HCT116 (cell line): Measurements from ENCODE around the gene STYK1. TPM values are rescaled to one million over a fixed set of nuclear protein-coding genes. Genes with fewer than 3 reads are reported as not detected.

Source experiments
- ATAC-seq: fragments of 200-7000 bp; cut with Tn5 transposase; 2 replicates; pipeline ENCODE4 v1.9.1; 2020; ENCODE audit warnings: mild to moderate bottlenecking, moderate library complexity
- BruUV-seq: library from RNA; stranded (reverse); fragments of 400-500 nt; replicated peaks from 2 replicates; lab custom pipeline; 2021; lab: Mats Ljungman, UMichigan
- CTCF ChIA-PET: fragments of 300-600 bp; sonication (Branson Sonifier 250); formaldehyde crosslinking; loops from one replicate; lab custom pipeline; 2021; ENCODE audit warnings: antibody characterized with exemption; lab: Charles Lee
- POLR2A ChIA-PET: fragments of 300-600, 350-600 bp; sonication (Branson Sonifier 250); formaldehyde crosslinking; loops from one replicate; lab custom pipeline; 2021; ENCODE audit warnings: antibody characterized with exemption; lab: Charles Lee
- RAD21 ChIA-PET, 2 experiments: fragments of 300-600 bp; sonication (Branson Sonifier 250); formaldehyde crosslinking; loops; one replicate each; lab custom pipeline; 2023; ENCODE audit warnings: low total read pairs in 2 of 2; ENCODE audit not compliant: uncharacterized antibody in 2 of 2, unreplicated experiment in 2 of 2, low non-redundant PET in 1 of 2; lab: Charles Lee
- DNase-seq: peaks from one replicate; pipeline ENCODE4 v3.0.0-alpha.2; 2010; ENCODE audit warnings: low read depth, low spot score
- H2AFZ ChIP-seq: fragments of 200-600 bp; shearing (Covaris generic), sonication (generic); 2 replicates; pipeline ENCODE4 v1.6.1; 2017; ENCODE audit warnings: low read depth, mixed run types, mixed read lengths, antibody characterized with exemption, low read length; ENCODE audit not compliant: poor library complexity, severe bottlenecking
- H3K27ac ChIP-seq: 2 replicates; pipeline ENCODE4 v1.5.1; 2012; ENCODE audit warnings: low read depth, low read length
- H3K27me3 ChIP-seq: fragments of 200-600 bp; sonication (generic); 2 replicates; pipeline ENCODE4 v1.6.1; 2016; ENCODE audit warnings: mixed run types, low read length, mixed read lengths; ENCODE audit not compliant: insufficient read depth
- H3K36me3 ChIP-seq, 2 experiments: fragments of 200-500 bp in 1 of 2; fragments of 200-600 bp in 1 of 2; sonication (Bioruptor generic) in 1 of 2; sonication (generic) in 1 of 2; 2 replicates each; pipeline versions ENCODE4 v1.5.1 to v1.6.1; 2014 to 2016; ENCODE audit warnings: low read length in 2 of 2, inconsistent platforms in 1 of 2, mixed read lengths in 1 of 2, mixed run types in 1 of 2; ENCODE audit not compliant: insufficient read depth in 2 of 2, control insufficient read depth in 1 of 2
- H3K4me1 ChIP-seq, 2 experiments: fragments of 200-600 bp in 1 of 2; sonication (generic) in 1 of 2; 2 replicates each; pipeline versions ENCODE4 v1.5.1 to v1.6.1; 2012 to 2017; ENCODE audit warnings: low read length in 2 of 2, inconsistent platforms in 1 of 2, mild to moderate bottlenecking in 1 of 2, mixed read lengths in 1 of 2, mixed run types in 1 of 2, moderate library complexity in 1 of 2; ENCODE audit not compliant: insufficient read depth in 2 of 2, control insufficient read depth in 1 of 2
- H3K4me2 ChIP-seq: fragments of 200-600 bp; sonication (generic); 2 replicates; pipeline ENCODE4 v1.6.1; 2017; ENCODE audit warnings: mixed run types, low read length, mixed read lengths
- H3K4me3 ChIP-seq, 2 experiments: fragments of 200-600 bp in 1 of 2; sonication (generic) in 1 of 2; replicated peaks in 1 of 2; 2 replicates each; pipeline ENCODE4 v1.5.1; 2011 to 2016; ENCODE audit warnings: low read length in 2 of 2, control low read depth in 1 of 2, low read depth in 1 of 2, mild to moderate bottlenecking in 1 of 2, mixed read lengths in 1 of 2, mixed run types in 1 of 2
- H3K79me2 ChIP-seq: fragments of 200-600 bp; sonication (generic); 2 replicates; pipeline ENCODE4 v1.6.1; 2017; ENCODE audit warnings: mild to moderate bottlenecking, mixed run types, low read length, moderate library complexity, mixed read lengths; ENCODE audit not compliant: insufficient read depth
- H3K9ac ChIP-seq: fragments of 200-600 bp; sonication (generic); 2 replicates; pipeline ENCODE4 v1.6.1; 2016; ENCODE audit warnings: low read length, mixed read lengths
- H3K9me2 ChIP-seq: fragments of 200-600 bp; sonication (generic), shearing (Covaris generic); 2 replicates; pipeline ENCODE4 v1.6.1; 2017; ENCODE audit warnings: mixed run types, mild to moderate bottlenecking, moderate library complexity; ENCODE audit not compliant: insufficient read depth
- H3K9me3 ChIP-seq, 2 experiments: fragments of 200-500 bp in 1 of 2; fragments of 200-600 bp in 1 of 2; sonication (Bioruptor generic) in 1 of 2; sonication (generic) in 1 of 2; 2 replicates each; pipeline ENCODE4 v1.6.1; 2014 to 2017; ENCODE audit warnings: low read length in 2 of 2, mixed read lengths in 2 of 2, inconsistent platforms in 1 of 2, low read depth in 1 of 2, mild to moderate bottlenecking in 1 of 2, mixed run types in 1 of 2, moderate library complexity in 1 of 2; ENCODE audit not compliant: control insufficient read depth in 1 of 2, insufficient read depth in 1 of 2
- H4K20me1 ChIP-seq: fragments of 200-600 bp; sonication (generic), shearing (Covaris generic); 2 replicates; pipeline ENCODE4 v1.6.1; 2017; ENCODE audit warnings: mixed run types, mild to moderate bottlenecking, moderate library complexity; ENCODE audit not compliant: insufficient read depth
- ATF3 ChIP-seq: IDR thresholded peaks from 2 replicates; pipeline ENCODE4 v1.6.1; 2012
- CBX3 ChIP-seq: IDR thresholded peaks from 2 replicates; pipeline ENCODE4 v1.6.1; 2012; ENCODE audit warnings: low read depth
- CTCF ChIP-seq, 3 experiments: fragments of 200-600 bp in 1 of 3; sonication (generic) in 1 of 3; IDR thresholded peaks in 2 of 3; conservative IDR thresholded peaks in 1 of 3; 2 replicates each; pipeline ENCODE4 v1.5.1; 2012 to 2017; ENCODE audit warnings: low read depth in 2 of 3, low read length in 2 of 3, antibody characterized with exemption in 1 of 3, borderline replicate concordance in 1 of 3, control low read depth in 1 of 3, mild to moderate bottlenecking in 1 of 3, mixed read lengths in 1 of 3, mixed run types in 1 of 3, moderate library complexity in 1 of 3; ENCODE audit not compliant: insufficient read depth in 1 of 3
- ELF1 ChIP-seq: IDR thresholded peaks from 2 replicates; pipeline ENCODE4 v1.6.1; 2012; ENCODE audit warnings: low read depth, borderline replicate concordance
- EZH2 ChIP-seq: fragments of 200-600 bp; sonication (generic); IDR thresholded peaks from 2 replicates; pipeline ENCODE4 v1.6.1; 2017; ENCODE audit warnings: antibody characterized with exemption, mixed run types
- FOSL1 ChIP-seq: IDR thresholded peaks from 2 replicates; pipeline ENCODE4 v1.6.1; 2012; ENCODE audit warnings: low read depth
- MAX ChIP-seq: IDR thresholded peaks from 2 replicates; pipeline ENCODE4 v1.6.1; 2012
- POLR2A ChIP-seq: IDR thresholded peaks from 2 replicates; pipeline ENCODE4 v1.7.0; 2011; ENCODE audit warnings: borderline replicate concordance; ENCODE audit not compliant: insufficient read depth, insufficient read length; ENCODE audit errors: extremely low read depth
- POLR2AphosphoS5 ChIP-seq: IDR thresholded peaks from 2 replicates; pipeline ENCODE4 v1.6.1; 2011; ENCODE audit warnings: mild to moderate bottlenecking, low read depth, low read length, moderate library complexity
- RAD21 ChIP-seq: IDR thresholded peaks from 2 replicates; pipeline ENCODE4 v1.6.1; 2012; ENCODE audit warnings: low read depth, mild to moderate bottlenecking
- SIN3A ChIP-seq: IDR thresholded peaks from 2 replicates; pipeline ENCODE4 v1.6.1; 2012; ENCODE audit warnings: low read depth
- SP1 ChIP-seq: IDR thresholded peaks from 2 replicates; pipeline ENCODE4 v1.6.1; 2012; ENCODE audit warnings: low read depth
- SRF ChIP-seq: IDR thresholded peaks from 2 replicates; pipeline ENCODE4 v1.6.1; 2012; ENCODE audit warnings: low read depth
- TCF7L2 ChIP-seq: IDR thresholded peaks from 2 replicates; pipeline ENCODE4 v1.7.0; 2011; ENCODE audit warnings: borderline replicate concordance, inconsistent platforms; ENCODE audit not compliant: insufficient read depth, insufficient read length; ENCODE audit errors: extremely low read depth
- ZFX ChIP-seq: fragments of 450-650 bp; IDR thresholded peaks from 2 replicates; pipeline ENCODE4 v1.6.1; 2017
- ZNF274 ChIP-seq: fragments of 200-500 bp; sonication (Bioruptor generic); IDR thresholded peaks from 2 replicates; pipeline ENCODE4 v1.6.1; 2014; ENCODE audit warnings: mild to moderate bottlenecking, low read depth, low read length, inconsistent platforms
- intact Hi-C: fragments of 100-400 bp; cut with micrococcal nuclease; formaldehyde crosslinking; loops from 2 replicates; pipeline ENCODE4 v1.10.0; 2022
- total RNA-seq: library from RNA; stranded (reverse); gene quantifications from one replicate; pipeline ENCODE4 v1.2.1, GENCODE V29; 2021; ENCODE audit not compliant: unreplicated experiment

Gene STYK1
- total RNA-seq, 1 experiment from 2014 or later: 4.4 TPM

GRCh38 chr12:10635306-10635705, 38.5 kb downstream of the STYK1 start:
- H3K27me3 ChIP-seq: no peaks in the 10 kb centered on the region
- H3K9ac ChIP-seq: no peak overlapping the region
- RAD21 ChIA-PET: no interaction called here
- ATAC-seq (no peak), DNase-seq (no peak)
- H3K4me1 ChIP-seq: peaks cover 0 to 6% of the 10 kb centered on the region in 2 experiments; a peak in 1 of 4 replicates
- no peak overlapping the region for H3K4me2 ChIP-seq
- CTCF ChIA-PET: no interaction called here
- no peak overlapping the region for H3K27ac ChIP-seq
- no peak for TF ChIP-seq POLR2AphosphoS5
- no peak for TF ChIP-seq ZFX
- no peak for TF ChIP-seq ATF3
- no peak for TF ChIP-seq SRF
- TF ChIP-seq RAD21: no peak
- no peak for TF ChIP-seq SIN3A
- no peak for TF ChIP-seq TCF7L2
- TF ChIP-seq CBX3: no peak
- TF ChIP-seq SP1: no peak
- no peak for TF ChIP-seq POLR2A
- TF ChIP-seq FOSL1: no peak
- no peak for TF ChIP-seq CTCF (IDR thresholded peaks at IDR 0.05 in 2 of 3, conservative IDR thresholded peaks at IDR 0.05 in 1 of 3; ENCODE audit: borderline replicate concordance in 1 of 3, insufficient read depth in 1 of 3, low read depth in 2 of 3, low read length in 2 of 3)
- TF ChIP-seq ZNF274: no peak
- TF ChIP-seq ELF1: no peak
- no peak for TF ChIP-seq MAX
- no peak for TF ChIP-seq EZH2
- H3K9me3 ChIP-seq: no peaks in the 10 kb centered on the region
- no peaks in the 10 kb centered on the region for H3K9me2 ChIP-seq
- no peaks in the 10 kb centered on the region for H4K20me1 ChIP-seq
- BruUV-seq: no TSS peak
- H3K4me3 ChIP-seq: no peak overlapping the region
- intact Hi-C loops: no loop called here
- POLR2A ChIA-PET: no interaction called here
- H2AFZ ChIP-seq: no peak overlapping the region
- 0 out of 4 replicates have a peak, but pooled peaks cover 0 to 2% of the 10 kb centered on the region in 2 experiments for H3K36me3 ChIP-seq
- no peaks in the 10 kb centered on the region for H3K79me2 ChIP-seq
